Daoy (cell line): Measurements from ENCODE around the gene FLT3. TPM values are rescaled to one million over a fixed set of nuclear protein-coding genes. Genes with fewer than 3 reads are reported as not detected.
A peak's percentile ranks its signal among the peaks of the same experiment; 100 is the strongest.

Source experiments
- DNase-seq: peaks from one replicate; pipeline ENCODE4 v3.0.0-alpha.2; 2015; ENCODE audit warnings: low read depth
- total RNA-seq: library from RNA; depleted of rRNA; stranded (reverse); fragments of >200 nt; shearing (Covaris generic); gene quantifications from 2 replicates; pipeline ENCODE4 v1.2.3, GENCODE V29; 2014; rRNA removed

FLT3 gene
- total RNA-seq, 1 experiment from 2014 or later: 1.8 TPM

DNA sequence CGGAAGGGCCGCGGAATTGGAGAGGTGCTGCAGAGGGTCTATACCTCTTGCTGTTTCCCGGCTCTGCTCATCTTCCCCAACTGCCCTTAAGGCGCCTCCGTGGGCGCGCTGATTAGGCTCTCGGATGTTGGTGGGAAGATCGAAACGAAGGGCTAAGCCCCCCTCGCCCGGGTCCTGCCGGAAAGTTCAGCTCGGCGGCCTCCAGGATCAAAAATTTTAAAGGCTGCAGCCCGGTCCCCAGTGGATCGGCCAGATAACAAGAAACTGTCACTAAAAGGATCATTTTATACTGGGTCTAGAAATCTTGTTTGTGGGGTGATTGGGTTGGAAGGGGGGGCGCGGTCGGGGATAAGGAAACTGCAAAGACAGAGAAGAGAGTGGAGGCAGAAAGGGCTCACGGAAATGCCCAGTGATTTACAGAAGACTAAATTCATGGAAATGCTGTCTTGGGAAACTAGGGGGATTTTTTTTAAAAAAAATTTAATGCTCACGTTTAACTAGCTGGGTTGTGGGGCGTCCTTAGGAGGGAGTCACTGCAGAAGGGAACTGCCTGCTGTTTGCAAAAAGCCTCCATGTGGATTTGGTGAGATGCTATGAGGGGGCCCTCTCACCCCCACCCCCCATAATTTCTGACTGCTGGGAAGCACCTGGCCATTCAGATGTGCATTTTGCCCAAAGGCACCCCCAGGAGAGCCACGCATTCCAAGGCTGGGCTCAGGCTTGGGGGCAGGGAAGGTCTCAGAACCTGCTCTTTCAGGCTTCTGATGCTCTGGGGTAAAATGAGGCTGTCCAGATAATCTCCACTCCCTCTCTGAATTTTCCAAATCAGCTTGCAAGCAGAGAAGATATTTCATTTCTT lies 138.9 kb downstream of the FLT3 start:
- no peak for DNase-seq

DNA sequence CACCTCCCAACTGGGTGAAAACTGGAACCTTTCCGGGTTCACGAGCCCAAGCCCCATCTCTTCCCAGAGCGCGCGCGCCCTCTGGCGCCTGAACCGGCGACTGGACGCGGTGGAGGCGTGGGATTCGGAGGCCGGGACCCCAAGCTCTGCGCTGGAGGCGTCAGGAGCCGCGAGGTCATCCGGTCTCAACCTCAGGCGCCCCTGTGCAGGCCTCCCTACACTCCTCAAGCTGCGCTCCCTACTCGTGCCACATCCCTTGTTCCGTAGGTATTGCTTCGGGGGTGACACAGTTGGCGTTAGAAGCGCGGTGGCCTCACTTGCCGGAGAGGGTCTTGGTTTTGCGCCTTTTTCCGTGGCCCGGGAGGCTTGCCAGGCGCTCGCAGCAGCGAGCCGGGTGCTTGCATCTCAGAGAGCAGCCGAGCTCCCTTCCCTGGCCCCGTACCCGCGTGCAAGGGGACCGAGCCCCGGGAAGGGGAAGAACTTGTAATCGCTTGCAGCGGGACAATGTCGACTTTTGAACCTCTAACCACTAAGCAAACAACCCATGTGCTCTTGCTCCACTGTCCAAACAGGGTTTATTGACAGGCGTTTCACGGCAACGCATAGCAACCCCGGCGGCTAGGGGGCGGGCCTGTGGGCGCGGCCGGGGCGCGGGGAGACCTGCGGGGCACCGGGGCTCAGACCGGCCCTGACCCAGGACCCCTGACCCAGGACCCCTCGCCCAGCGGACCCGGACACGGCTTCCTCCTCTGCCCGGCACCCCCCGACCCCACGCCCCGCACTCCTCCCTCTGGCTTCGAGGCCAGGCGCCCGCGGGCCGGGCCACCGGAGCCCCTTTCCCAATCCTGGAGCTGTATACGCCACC lies 139.8 kb downstream of the FLT3 start:
- DNase-seq: peak; percentile 83

DNA sequence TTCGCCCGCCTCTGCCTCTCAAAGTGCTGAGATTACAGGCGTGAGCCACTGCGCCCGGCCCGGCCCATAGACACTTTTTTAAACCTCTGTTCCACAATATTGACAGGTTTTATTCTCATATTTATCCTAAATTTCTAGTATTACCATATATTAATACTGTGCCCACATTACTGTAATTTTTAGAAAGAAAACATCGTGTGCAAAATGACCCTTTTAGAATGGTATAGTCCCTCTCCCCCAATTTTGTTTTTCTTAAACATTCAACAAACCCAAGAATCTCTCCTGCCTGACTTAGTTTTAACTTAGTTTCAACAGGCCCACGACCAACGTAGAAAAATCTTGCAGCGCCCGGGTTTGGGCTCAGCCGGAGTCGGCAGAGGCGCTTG lies 140.4 kb downstream of the FLT3 start:
- DNase-seq: no peak

DNA sequence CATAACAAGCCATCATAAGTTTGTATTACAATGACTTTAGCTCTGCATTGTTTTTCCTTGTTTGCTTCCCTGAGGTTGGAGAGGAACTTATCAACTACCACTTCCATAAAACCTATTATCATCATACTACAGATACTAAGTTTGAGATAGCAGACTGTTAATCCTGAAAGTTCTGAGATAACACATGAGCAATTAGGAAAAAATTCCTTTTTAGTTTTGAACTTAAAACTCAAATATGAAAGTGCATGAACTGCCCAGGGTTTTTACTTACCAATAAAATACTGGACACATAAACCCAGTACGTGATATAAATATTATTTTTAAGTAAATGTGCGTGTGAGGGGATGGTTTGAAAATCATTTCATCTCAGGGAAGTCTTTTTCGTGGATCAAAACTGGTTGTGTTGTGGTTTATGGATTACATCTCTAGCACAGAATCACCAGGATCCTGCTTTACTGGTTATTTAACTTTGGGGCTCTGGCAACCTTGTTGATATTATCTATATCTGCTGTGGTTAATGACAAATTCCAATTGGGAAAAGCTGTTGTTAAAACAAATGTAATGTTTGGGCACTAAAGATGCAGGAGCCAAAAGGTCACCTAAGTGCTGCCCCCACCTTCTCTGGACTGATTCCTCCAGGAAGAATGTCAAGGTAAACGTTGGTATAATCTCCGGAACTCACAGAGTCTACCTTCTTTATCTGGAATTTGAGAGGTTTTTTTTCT lies 143.6 kb downstream of the FLT3 start:
- DNase-seq: no peak

DNA sequence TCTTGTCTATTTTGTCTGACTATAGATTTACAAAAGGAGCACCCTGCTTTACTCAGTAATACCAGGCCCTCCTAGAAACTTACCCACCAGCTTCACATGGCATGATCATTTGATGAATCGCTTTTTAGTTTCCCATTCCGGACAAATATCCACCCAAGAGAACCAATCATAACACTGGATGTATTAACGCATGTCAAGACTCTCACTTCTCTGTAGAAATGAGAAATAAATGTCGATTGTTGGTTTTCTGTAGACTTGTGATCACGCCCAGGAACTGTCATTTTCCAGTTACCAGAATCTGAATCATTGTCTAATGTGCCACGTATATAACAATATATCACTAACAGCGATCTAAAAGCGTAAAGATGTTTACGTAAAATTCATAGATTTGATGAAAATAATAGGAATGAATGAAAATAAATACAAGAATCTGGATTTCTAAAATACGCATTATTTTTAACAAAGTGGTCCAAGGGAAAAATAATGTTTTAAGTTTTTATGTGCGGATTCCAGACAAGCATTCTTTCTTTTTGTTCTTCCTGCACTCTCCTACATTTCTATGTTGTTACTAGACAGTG lies 145.3 kb downstream of the FLT3 start:
- no peak for DNase-seq

DNA sequence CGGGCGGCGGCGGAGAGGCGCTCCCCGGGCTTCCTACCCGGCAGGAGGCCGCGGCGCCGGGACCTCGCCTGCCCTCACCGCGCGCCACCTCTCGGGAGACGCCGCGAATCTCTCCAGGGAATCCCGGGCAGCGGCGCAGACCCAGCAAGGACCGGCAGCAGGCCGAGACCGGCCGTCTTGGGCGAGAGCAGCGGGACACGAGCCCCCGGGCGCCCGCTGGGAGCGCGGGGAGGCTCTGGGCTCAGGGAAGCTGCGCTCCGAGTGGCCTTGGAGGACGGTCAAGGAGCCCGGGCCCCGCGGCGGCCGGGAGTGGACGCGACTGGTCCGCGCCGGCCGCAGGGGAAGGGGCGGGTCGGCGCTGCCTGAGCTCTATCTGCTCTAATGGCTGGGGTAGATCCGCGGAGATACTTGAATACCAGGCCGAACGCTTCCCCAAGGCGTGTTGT lies 145.9 kb downstream of the FLT3 start:
- no peak for DNase-seq

DNA sequence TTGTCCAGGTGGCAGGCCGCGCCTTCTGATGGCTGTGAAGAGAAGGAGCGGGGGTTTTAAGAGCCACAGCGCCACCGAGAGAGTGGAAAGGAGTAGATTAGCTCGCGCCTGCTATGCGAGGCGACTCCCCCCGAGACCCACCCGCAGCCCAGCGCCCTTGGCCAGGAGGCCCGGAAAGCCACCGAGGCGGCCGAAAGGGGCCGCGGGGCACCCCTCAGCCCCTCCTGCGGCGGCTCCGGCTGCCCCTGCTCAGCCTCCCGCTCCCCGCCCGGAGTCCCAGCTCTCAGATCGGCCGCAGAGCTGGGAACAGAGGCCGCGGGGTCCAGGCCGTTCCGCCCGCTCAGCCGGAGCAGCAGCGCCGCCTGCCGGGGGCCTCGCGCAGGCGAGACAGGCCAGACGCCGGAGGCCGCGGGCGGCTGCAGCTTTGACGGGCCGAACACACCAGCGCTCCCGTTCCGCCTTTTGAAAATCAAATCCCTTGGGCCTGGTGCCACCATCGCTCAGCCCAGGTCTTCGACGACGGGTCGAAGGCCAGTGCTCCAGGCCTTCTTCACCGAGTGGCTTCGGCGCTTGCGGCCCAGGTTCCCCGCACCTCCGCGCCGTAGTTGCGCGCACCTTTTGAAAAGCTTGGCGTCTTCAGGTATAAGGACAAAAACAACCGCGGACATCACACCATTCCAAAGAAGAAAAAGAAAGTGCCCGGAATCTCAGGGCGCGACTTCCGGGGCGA lies 146.5 kb downstream of the FLT3 start:
- peak; percentile 86 for DNase-seq

Other genes with a start within 250 kb of the FLT3 start
- not detected in 2 replicates for gene PDX1, start 180.6 kb downstream of the FLT3 start, total RNA-seq
- not detected in 2 replicates for gene CDX2, start 131.3 kb downstream of the FLT3 start, total RNA-seq
- gene URAD, start 111.9 kb downstream of the FLT3 start, total RNA-seq: not detected in 2 replicates
- 3.6 and 8.2 TPM in 2 replicates for gene PAN3, start 38.0 kb upstream of the FLT3 start, total RNA-seq